Upper lobe of left lung (tissue), 6 donors: ENCODE measurements around the gene ARG2. TPM values are rescaled to one million over a fixed set of nuclear protein-coding genes. Genes with fewer than 3 reads are reported as not detected.
A peak's percentile ranks its signal among the peaks of the same experiment; 100 is the strongest.

Experiments
- ATAC-seq, 2 donors: fragments of 200-7000 bp; cut with Tn5 transposase; one replicate each; pipeline ENCODE4 v1.9.1; 2022; ENCODE audit warnings: mild to moderate bottlenecking in 2 of 2, moderate library complexity in 2 of 2; ENCODE audit not compliant: low FRiP score in 2 of 2
- DNase-seq, 2 donors: peaks; one replicate each; pipeline ENCODE4 v3.0.0-alpha.2; 2019 to 2020
- H3K27ac ChIP-seq, 4 donors: fragments of 200-600 bp; sonication (generic); one replicate each; pipeline ENCODE4 v1.5.1; 2016 to 2019
- H3K27me3 ChIP-seq, 4 donors: fragments of 200-600 bp; sonication (generic); one replicate each; pipeline ENCODE4 v1.5.1; 2017 to 2019
- H3K36me3 ChIP-seq, 4 donors: fragments of 200-600 bp; sonication (generic); one replicate each; pipeline ENCODE4 v1.5.1; 2016 to 2019
- H3K4me1 ChIP-seq, 4 donors: fragments of 200-600 bp; sonication (generic); one replicate each; pipeline ENCODE4 v1.5.1; 2018 to 2019
- H3K4me3 ChIP-seq, 4 donors: fragments of 200-600 bp; sonication (generic); one replicate each; pipeline ENCODE4 v1.5.1; 2017 to 2019; ENCODE audit warnings: mild to moderate bottlenecking in 2 of 4, moderate library complexity in 1 of 4
- H3K9me3 ChIP-seq, 4 donors: fragments of 200-600 bp; sonication (generic); one replicate each; pipeline ENCODE4 v1.5.1; 2018 to 2019
- CTCF ChIP-seq, 6 experiments: fragments of 450-650 bp in 4 of 6; fragments of 200-600 bp in 2 of 6; sonication (generic) in 2 of 6; IDR thresholded peaks; one replicate each; pipeline ENCODE4 v1.5.1; 2016 to 2019; ENCODE audit warnings: antibody characterized with exemption in 6 of 6
- EP300 ChIP-seq, 4 donors: sonication (generic); formaldehyde crosslinking; IDR thresholded peaks; one replicate each; pipeline ENCODE4 v1.5.1; 2017; ENCODE audit warnings: antibody characterized with exemption in 4 of 4, control low read depth in 2 of 4
- POLR2A ChIP-seq, 4 donors: fragments of 450-650 bp; IDR thresholded peaks; one replicate each; pipeline ENCODE4 v1.5.1; 2016 to 2017; ENCODE audit warnings: antibody characterized with exemption in 4 of 4, mild to moderate bottlenecking in 2 of 4
- POLR2AphosphoS5 ChIP-seq, 2 donors: sonication (generic); formaldehyde crosslinking; IDR thresholded peaks; one replicate each; pipeline ENCODE4 v1.5.1; 2017; ENCODE audit warnings: antibody characterized with exemption in 2 of 2
- WGBS, 2 donors: methylation state at CpG; one replicate each; pipeline ENCODE4 v1.1.5; 2017 to 2018; 5-methylcytosine and 5-hydroxymethylcytosine counted together
- total RNA-seq, 6 donors: library from RNA; depleted of rRNA in 4 of 6; stranded (reverse); fragments of >200 nt in 4 of 6; gene quantifications; one replicate each; pipeline versions ENCODE4 v1.1.0 to v1.2.1, GENCODE V29; 2016 to 2021
- donor health status: DM: no; HTN: no; CAD: no; lungs with moderate emphysema.
- donor health status: DM: no; HTN: yes; CAD: no; lungs with severe emphysema.

Gene ARG2
- total RNA-seq, 6 donors from 2014 or later, result 1.1 to 11.7 (median 8.6) TPM; not detected in 1

- 95 to 98% methylated on average over 5 of the region's 5 CpGs for WGBS, 2 donors
- H3K36me3 ChIP-seq, result no peaks in the 10 kb centered on the region
- no peak overlapping the region for H3K4me3 ChIP-seq
- no peaks in the 10 kb centered on the region for H3K27me3 ChIP-seq
- H3K27ac ChIP-seq, result no peak overlapping the region
- TF ChIP-seq CTCF (IDR thresholded peaks at IDR 0.05) (no peak), POLR2AphosphoS5 (IDR thresholded peaks at IDR 0.05) (no peak), EP300 (IDR thresholded peaks at IDR 0.05) (no peak), POLR2A (IDR thresholded peaks at IDR 0.05) (no peak)
- H3K4me1 ChIP-seq, result no peaks in the 10 kb centered on the region
- DNase-seq (no peak), ATAC-seq (no peak)
- H3K9me3 ChIP-seq, result no peaks in the 10 kb centered on the region
These were observed 12.1 kb upstream of the ARG2 start for GRCh38 chr14:67607646-67608045.

DNA sequence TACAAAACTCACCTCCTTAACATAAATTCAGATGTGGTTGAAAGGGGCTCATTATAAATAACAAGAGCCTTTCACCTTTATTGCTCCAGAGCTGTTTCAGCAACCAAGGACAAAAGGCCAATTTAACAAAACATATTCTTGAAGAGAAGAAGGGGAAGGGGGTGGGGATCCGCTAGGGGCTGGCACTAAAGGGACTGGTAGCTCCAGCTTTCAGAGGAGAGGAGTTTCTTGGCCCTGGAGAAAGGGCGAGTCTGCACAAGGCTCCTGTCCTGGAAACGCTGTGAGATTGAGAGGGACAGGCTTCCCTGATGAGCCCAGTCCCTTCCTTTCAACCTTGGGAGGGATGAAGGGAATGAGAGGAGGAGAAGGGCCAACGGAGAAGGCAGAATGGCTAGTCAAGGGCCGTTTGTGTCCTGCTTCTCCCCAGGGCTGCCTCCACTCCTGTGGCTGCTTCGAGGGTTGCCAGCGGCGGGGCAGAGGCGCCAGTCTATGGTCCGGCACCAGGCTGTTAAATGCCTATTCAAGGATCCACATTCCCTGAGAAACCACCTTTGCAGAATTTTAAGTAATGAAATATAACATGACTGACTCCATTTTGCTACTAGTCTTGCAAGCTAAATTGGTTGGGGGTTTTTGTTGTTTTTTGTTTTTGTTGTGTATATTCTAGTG is 9.9 kb upstream of the ARG2 start:
- Histone ChIP-seq H3K36me3 (no peaks in the 10 kb centered on the region), H3K9me3 (no peaks in the 10 kb centered on the region), H3K4me1 (no peaks in the 10 kb centered on the region), H3K4me3 (no peak overlapping the region), H3K27me3 (no peaks in the 10 kb centered on the region), H3K27ac (no peak overlapping the region)
- DNase-seq, result peak in 1 of 2 donors; percentile 41
- no peak for ATAC-seq
- TF ChIP-seq POLR2A (IDR thresholded peaks at IDR 0.05) (no peak), CTCF (IDR thresholded peaks at IDR 0.05) (no peak), POLR2AphosphoS5 (IDR thresholded peaks at IDR 0.05) (no peak), EP300 (IDR thresholded peaks at IDR 0.05) (no peak)
- 75 to 79% methylated on average over 10 of the region's 10 CpGs for WGBS, 2 donors

- TF ChIP-seq EP300 (IDR thresholded peaks at IDR 0.05) (no peak), POLR2A (IDR thresholded peaks at IDR 0.05) (no peak), POLR2AphosphoS5 (IDR thresholded peaks at IDR 0.05) (no peak), CTCF (IDR thresholded peaks at IDR 0.05) (no peak)
- Histone ChIP-seq H3K4me1 (no peaks in the 10 kb centered on the region), H3K4me3 (no peak overlapping the region), H3K27ac (no peak overlapping the region), H3K27me3 (no peaks in the 10 kb centered on the region), H3K36me3 (no peaks in the 10 kb centered on the region), H3K9me3 (no peaks in the 10 kb centered on the region)
- no peak for DNase-seq
- ATAC-seq, result no peak
- WGBS, 2 donors, result 84% methylated on average over 1 of the region's 1 CpG
These were observed 9.2 kb upstream of the ARG2 start for GRCh38 chr14:67610491-67610890.

DNA sequence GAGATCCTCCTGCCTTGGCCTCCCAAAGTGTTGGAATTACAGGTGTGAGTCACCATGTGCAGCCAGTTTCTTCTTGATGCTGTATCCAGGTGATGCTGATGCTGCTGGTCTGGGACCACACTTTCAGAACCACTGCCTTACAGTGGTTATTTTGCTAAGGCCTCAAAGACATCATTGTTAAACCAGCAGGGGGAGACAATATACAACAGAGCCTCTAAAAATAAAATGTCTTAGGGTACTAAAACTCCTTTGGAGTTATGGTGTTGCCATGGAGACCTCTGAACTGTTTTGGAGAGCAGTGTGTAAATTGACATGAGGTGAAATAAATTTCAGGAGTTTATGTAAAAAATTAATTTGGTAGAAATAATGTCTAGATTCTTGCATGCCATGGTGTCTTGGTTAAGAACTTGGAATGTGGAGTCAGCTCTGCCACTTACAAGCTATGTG is 1.1 kb upstream of the ARG2 start:
- peak; percentile 31 to 73 (median 58) for TF ChIP-seq CTCF (IDR thresholded peaks at IDR 0.05)
- no peak for TF ChIP-seq POLR2A (IDR thresholded peaks at IDR 0.05)
- DNase-seq, result no peak
- Histone ChIP-seq H3K27me3 (no peaks in the 10 kb centered on the region), H3K9me3 (no peaks in the 10 kb centered on the region), H3K36me3 (no peaks in the 10 kb centered on the region), H3K4me1 (peaks cover 12 to 23% (median 20%) of the 10 kb centered on the region in 4 donors), H3K27ac (peak overlapping the region in 2 of 4 donors; percentile 71 to 84), H3K4me3 (peak overlapping the region in 1 of 4 donors; percentile 65)
- ATAC-seq, result peak; percentile 84 to 85

DNA sequence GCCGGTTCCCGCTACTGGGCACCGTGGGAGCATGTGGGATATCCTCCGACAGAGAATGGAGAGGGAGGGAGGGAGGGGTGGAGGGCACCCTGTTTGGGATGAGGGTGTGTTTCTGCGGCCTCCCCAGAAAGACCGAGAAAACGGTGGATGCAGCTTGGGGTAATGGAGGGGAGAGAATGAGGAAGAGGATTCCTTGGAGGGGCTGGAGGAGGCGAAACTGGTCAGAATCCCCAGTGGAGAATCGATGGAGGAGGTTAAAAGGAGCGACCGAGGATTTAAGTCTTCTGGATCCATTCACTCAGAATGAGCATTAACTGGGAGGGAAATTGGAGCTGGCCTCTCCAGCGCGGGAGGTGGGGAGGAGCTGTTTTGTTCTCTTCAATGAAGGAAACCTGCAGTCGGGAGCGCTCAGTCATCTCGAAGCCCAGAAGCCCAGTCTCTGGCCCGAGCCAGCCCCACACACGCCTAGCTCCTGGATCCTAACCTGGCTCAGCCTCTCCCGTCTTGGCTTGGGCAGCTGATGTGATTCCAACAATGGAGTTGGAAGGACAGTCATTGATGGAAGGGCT is 581 bp downstream of the ARG2 start:
- no peak for ATAC-seq
- TF ChIP-seq POLR2A (IDR thresholded peaks at IDR 0.05) (no peak), EP300 (IDR thresholded peaks at IDR 0.05) (no peak), POLR2AphosphoS5 (IDR thresholded peaks at IDR 0.05) (no peak), CTCF (IDR thresholded peaks at IDR 0.05) (no peak)
- WGBS, 2 donors, result 8 to 9% methylated on average over 17 to 19 of the region's 19 CpGs
- Histone ChIP-seq H3K9me3 (no peaks in the 10 kb centered on the region), H3K36me3 (no peaks in the 10 kb centered on the region), H3K4me1 (peaks cover 12 to 23% (median 20%) of the 10 kb centered on the region in 4 donors), H3K27me3 (no peaks in the 10 kb centered on the region), H3K4me3 (peak overlapping the region; percentile 11 to 65 (median 62)), H3K27ac (peak overlapping the region; percentile 39 to 84 (median 76))
- DNase-seq, result peak in 1 of 2 donors; percentile 29
